HepG2 (cell line): ENCODE results near the gene MASTL. TPM values are rescaled to one million over a fixed set of nuclear protein-coding genes. Genes with fewer than 3 reads are reported as not detected.

Experiments
- ATAC-seq: fragments of 200-7000 bp; cut with Tn5 transposase; 3 replicates; pipeline ENCODE4 v1.9.1; 2020; ENCODE audit warnings: mild to moderate bottlenecking, moderate library complexity
- BruUV-seq: library from RNA; stranded (reverse); fragments of 400-500 nt; replicated peaks from 2 replicates; lab custom pipeline; 2021; lab: Mats Ljungman, UMichigan
- CTCF ChIA-PET: fragments of 300-600 bp; formaldehyde crosslinking; extraction: SDS; loops from one replicate; lab custom pipeline; 2021; ENCODE audit warnings: low total read pairs, inconsistent platforms, low intra/inter-chr PET ratio; lab: Yijun Ruan, JAX
- POLR2A ChIA-PET: fragments of 350-600 bp; sonication (Branson Sonifier 250); formaldehyde crosslinking; loops from one replicate; lab custom pipeline; 2020; ENCODE audit warnings: antibody characterized with exemption, inconsistent platforms; lab: Yijun Ruan, JAX
- DNase-seq: peaks from one replicate; pipeline ENCODE4 v3.0.0-alpha.2; 2015; ENCODE audit warnings: low spot score
- FAIRE-seq: peaks from 3 replicates; lab custom pipeline; 2011; peaks lifted over from hg19 to GRCh38; lab: Jason Lieb, UNC
- H2AFZ ChIP-seq: one replicate; pipeline ENCODE4 v1.6.1; 2011; ENCODE audit warnings: low read length, inconsistent platforms
- H3K27ac ChIP-seq: fragments of 300-600 bp; 3 replicates; pipeline ENCODE4 v1.8.0; 2011; ENCODE audit warnings: mixed run types, mild to moderate bottlenecking, mixed read lengths, low read length, inconsistent platforms; ENCODE audit not compliant: insufficient read depth; ENCODE audit errors: extremely low read length
- H3K27me3 ChIP-seq, 2 experiments: fragments of 200-600 bp in 1 of 2; 2 replicates in 1 of 2; 3 replicates in 1 of 2; pipeline versions ENCODE4 v1.6.0 to v1.8.0; 2011; ENCODE audit warnings: low read length in 2 of 2, mild to moderate bottlenecking in 2 of 2, moderate library complexity in 2 of 2, inconsistent platforms in 1 of 2; ENCODE audit not compliant: insufficient read depth in 2 of 2, control insufficient read depth in 1 of 2
- H3K36me3 ChIP-seq, 2 experiments: fragments of 200-600 bp in 1 of 2; replicated peaks in 1 of 2; 2 replicates in 1 of 2; 3 replicates in 1 of 2; pipeline versions ENCODE4 v1.5.1 to v1.8.0; 2011; ENCODE audit warnings: low read length in 2 of 2, inconsistent platforms in 1 of 2; ENCODE audit not compliant: insufficient read depth in 2 of 2, control insufficient read depth in 1 of 2
- H3K4me1 ChIP-seq: 2 replicates; pipeline ENCODE4 v1.5.1; 2012; ENCODE audit warnings: low read length, inconsistent platforms; ENCODE audit not compliant: insufficient read depth
- H3K4me2 ChIP-seq: 2 replicates; pipeline ENCODE4 v1.6.0; 2011; ENCODE audit warnings: low read depth, low read length, inconsistent platforms
- H3K4me3 ChIP-seq, 3 experiments: fragments of 200-600 bp in 1 of 3; sonication (generic), shearing (Covaris generic) in 1 of 3; replicated peaks in 1 of 3; 2 replicates each; pipeline ENCODE4 v1.5.1; 2011 to 2016; ENCODE audit warnings: low read length in 3 of 3, inconsistent platforms in 2 of 3, low read depth in 2 of 3, mild to moderate bottlenecking in 2 of 3, control low read depth in 1 of 3, mixed read lengths in 1 of 3; ENCODE audit not compliant: insufficient read depth in 1 of 3
- H3K79me2 ChIP-seq: one replicate; pipeline ENCODE4 v1.6.1; 2011; ENCODE audit warnings: low read length, inconsistent platforms; ENCODE audit not compliant: insufficient read depth
- H3K9ac ChIP-seq: 2 replicates; pipeline ENCODE4 v1.6.0; 2011; ENCODE audit warnings: mild to moderate bottlenecking, low read depth, low read length, inconsistent platforms; ENCODE audit not compliant: insufficient read depth
- H3K9me3 ChIP-seq: 2 replicates; pipeline ENCODE4 v1.5.1; 2012; ENCODE audit warnings: mild to moderate bottlenecking, low read length
- H4K20me1 ChIP-seq: 2 replicates; pipeline ENCODE4 v1.6.0; 2011; ENCODE audit warnings: inconsistent platforms, mild to moderate bottlenecking, low read length, moderate library complexity; ENCODE audit not compliant: insufficient read depth
- ARNTL ChIP-seq: sonication (generic); formaldehyde crosslinking; IDR thresholded peaks from 2 replicates; pipeline ENCODE4 v1.4.0; 2020; ENCODE audit warnings: mild to moderate bottlenecking, missing genetic modification reagents
- KLF6 ChIP-seq: IDR thresholded peaks from 2 replicates; pipeline ENCODE4 v1.8.0; 2016; ENCODE audit warnings: missing biosample characterization, missing genetic modification reagents
- KLF9 ChIP-seq: IDR thresholded peaks from 2 replicates; pipeline ENCODE4 v1.6.1; 2016; ENCODE audit warnings: low read depth
- MIER2 ChIP-seq: IDR thresholded peaks from 2 replicates; pipeline ENCODE4 v1.6.1; 2016; ENCODE audit warnings: missing biosample characterization, missing genetic modification reagents
- NBN ChIP-seq: fragments of 450-650 bp; conservative IDR thresholded peaks from 2 replicates; pipeline ENCODE4 v1.6.1; 2017
- ONECUT2 ChIP-seq: sonication (generic); formaldehyde crosslinking; IDR thresholded peaks from 2 replicates; pipeline ENCODE4 v1.4.0; 2020; ENCODE audit warnings: missing genetic modification reagents
- SIX1 ChIP-seq: sonication (generic); formaldehyde crosslinking; IDR thresholded peaks from 2 replicates; pipeline ENCODE4 v1.4.0; 2020; ENCODE audit warnings: missing genetic modification reagents, borderline replicate concordance
- SIX4 ChIP-seq: sonication (generic); formaldehyde crosslinking; IDR thresholded peaks from 2 replicates; pipeline ENCODE4 v1.4.0; 2020; ENCODE audit warnings: missing genetic modification reagents
- SRSF9 ChIP-seq: fragments of 200-400 bp; formaldehyde crosslinking; IDR thresholded peaks from 2 replicates; pipeline ENCODE4 v1.6.1; 2018; ENCODE audit warnings: borderline replicate concordance, mild to moderate bottlenecking, low read depth, low read length; ENCODE audit not compliant: insufficient read depth, poor library complexity, severe bottlenecking
- THAP8 ChIP-seq: sonication (generic); formaldehyde crosslinking; IDR thresholded peaks from 2 replicates; pipeline ENCODE4 v1.5.1; 2020; ENCODE audit warnings: missing genetic modification reagents, mild to moderate bottlenecking, borderline replicate concordance
- TRIM22 ChIP-seq: fragments of 450-650 bp; IDR thresholded peaks from 2 replicates; pipeline ENCODE4 v1.6.1; 2017
- UBTF ChIP-seq: sonication (generic); formaldehyde crosslinking; IDR thresholded peaks from 2 replicates; pipeline ENCODE4 v1.4.0; 2020; ENCODE audit warnings: mild to moderate bottlenecking, missing genetic modification reagents
- ZBTB20 ChIP-seq: sonication (generic); formaldehyde crosslinking; IDR thresholded peaks from 2 replicates; pipeline ENCODE4 v1.8.1; 2023; ENCODE audit warnings: missing genetic modification reagents, low read depth, mild to moderate bottlenecking, borderline replicate concordance
- ZMYM4 ChIP-seq: sonication (generic); formaldehyde crosslinking; IDR thresholded peaks from 2 replicates; pipeline ENCODE4 v1.8.1; 2023; ENCODE audit warnings: mild to moderate bottlenecking, missing genetic modification reagents
- ZNF562 ChIP-seq: sonication (generic); formaldehyde crosslinking; IDR thresholded peaks from 2 replicates; pipeline ENCODE4 v1.8.0; 2022; ENCODE audit warnings: missing genetic modification reagents, borderline replicate concordance
- ZSCAN21 ChIP-seq: sonication (generic); formaldehyde crosslinking; IDR thresholded peaks from 2 replicates; pipeline ENCODE4 v1.8.0; 2022; ENCODE audit warnings: mild to moderate bottlenecking, missing genetic modification reagents, moderate library complexity, borderline replicate concordance
- ZSCAN31 ChIP-seq: sonication (generic); formaldehyde crosslinking; IDR thresholded peaks from 2 replicates; pipeline ENCODE4 v1.5.0; 2020; ENCODE audit warnings: low read depth, mild to moderate bottlenecking, missing genetic modification reagents
- WGBS: methylation state at CpG from one replicate; pipeline ENCODE4 v1.1.6; 2017; ENCODE audit warnings: low lambda C conversion rate; 5-methylcytosine and 5-hydroxymethylcytosine counted together
- in situ Hi-C: cut with HindIII; loops from 2 replicates; pipeline ENCODE4 v1.10.0; 2017; ENCODE audit warnings: low pct_unique_long_range_greater_than_20kb; ENCODE audit not compliant: extremely low pct_ligation_motif_present
- intact Hi-C: fragments of 100-400 bp; cut with micrococcal nuclease; formaldehyde crosslinking; loops from one replicate; pipeline ENCODE4 v1.10.0; 2022; ENCODE audit not compliant: unreplicated experiment
- polyA plus RNA-seq, 8 experiments: library from polyadenylated mRNA; depleted of rRNA in 3 of 8; stranded (reverse) in 7 of 8; unstranded in 1 of 8; fragments of >200 nt; fragmentation: Illumina TruSeq in 4 of 8; extraction: Trizol in 4 of 8; gene quantifications; 2 replicates each; pipeline versions ENCODE4 v1.2.1 to v1.2.3, GENCODE V29; 2011 to 2016; ENCODE audit warnings: low read depth in 4 of 8, missing spikeins in 1 of 8, mixed read lengths in 1 of 8; ENCODE audit not compliant: insufficient read depth in 1 of 8
- total RNA-seq, 5 experiments: library from RNA; depleted of rRNA; stranded (reverse); fragments of >200 nt; fragmentation: Illumina TruSeq; extraction: Trizol; gene quantifications; 2 replicates each; pipeline ENCODE4 v1.2.3, GENCODE V29; 2016; ENCODE audit warnings: low read depth in 1 of 5

The MASTL gene
- total and polyA plus RNA-seq, 2 of the 13 experiments (the other 11 are each of a cell fraction or from before 2014, with no cell fraction given) = 6.0 to 18.0 TPM

DNA sequence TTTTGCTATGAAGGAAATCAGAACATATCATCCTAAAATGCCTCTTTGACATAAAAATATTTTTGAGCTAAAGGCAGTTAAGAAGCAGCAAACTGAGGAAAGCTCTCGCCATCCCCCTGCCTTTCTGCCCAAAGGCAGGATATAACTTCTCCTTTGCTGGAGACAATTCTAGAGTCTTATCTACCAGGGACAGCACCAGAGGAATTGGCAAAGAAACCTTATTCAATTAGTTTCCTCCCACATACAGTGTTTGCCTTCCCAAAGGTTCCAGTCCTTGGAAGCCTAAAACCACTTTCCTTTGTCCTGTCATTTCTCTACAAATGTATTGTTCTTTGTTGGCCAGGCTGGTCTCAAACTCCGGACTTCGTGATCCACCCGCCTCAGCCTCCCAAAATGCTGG lies 33.7 kb downstream of the MASTL start:
- Histone ChIP-seq H3K9me3 (no peaks in the 10 kb centered on the region), H3K27ac (no peak overlapping the region), H3K4me2 (no peak overlapping the region), H3K79me2 (no peaks in the 10 kb centered on the region), H3K27me3 (no peaks in the 10 kb centered on the region), H2AFZ (no peak overlapping the region), H3K9ac (no peak overlapping the region), H3K4me3 (no peak overlapping the region), H4K20me1 (no peaks in the 10 kb centered on the region), H3K36me3 (peaks cover 0 to 9% of the 10 kb centered on the region in 2 experiments; a peak in 2 of 5 replicates), H3K4me1 (no peaks in the 10 kb centered on the region)
- CTCF ChIA-PET = no interaction called here
- ATAC-seq (no peak; the same call in 2 of the 3 replicates), DNase-seq (no peak), FAIRE-seq (no peak)
- intact Hi-C loops = no loop called here
- BruUV-seq = no TSS peak
- in situ Hi-C loops = no loop called here
- WGBS = 93% methylated on average over 4 of the region's 4 CpGs
- POLR2A ChIA-PET = no interaction called here
- TF ChIP-seq ZBTB20 (CRISPR knock-in tag) = no peak
- TF ChIP-seq KLF6 (CRISPR knock-in tag) = no peak
- no peak for TF ChIP-seq ZSCAN21 (CRISPR knock-in tag)
- no peak for TF ChIP-seq MIER2 (CRISPR knock-in tag)
- no peak for TF ChIP-seq ZMYM4 (CRISPR knock-in tag)
- no peak for TF ChIP-seq SRSF9
- no peak for TF ChIP-seq ZSCAN31 (CRISPR knock-in tag)
- no peak for TF ChIP-seq ONECUT2

DNA sequence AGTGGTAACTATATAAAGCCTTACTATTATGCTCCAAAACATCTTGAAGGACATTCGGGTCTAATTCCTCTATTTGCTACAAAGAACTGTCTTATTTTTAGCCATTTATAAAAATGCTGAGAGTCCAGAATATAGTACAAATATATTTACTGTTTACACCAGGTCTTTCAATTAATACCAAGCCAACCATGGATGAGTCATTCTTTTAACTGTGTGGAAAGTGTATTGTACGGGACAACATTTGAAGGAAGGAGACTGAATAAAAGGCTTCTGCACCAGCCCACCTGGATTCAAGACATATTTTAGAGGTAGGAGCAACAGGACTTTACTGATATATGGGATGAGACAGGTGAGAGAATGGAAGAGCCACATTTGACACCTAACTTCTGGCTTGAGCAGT lies 35.4 kb downstream of the MASTL start:
- Histone ChIP-seq H3K27me3 (no peaks in the 10 kb centered on the region), H3K36me3 (0 out of 5 replicates have a peak, but pooled peaks cover 0 to 3% of the 10 kb centered on the region in 2 experiments), H3K9me3 (no peaks in the 10 kb centered on the region), H3K79me2 (no peaks in the 10 kb centered on the region), H4K20me1 (no peaks in the 10 kb centered on the region), H3K4me2 (no peak overlapping the region), H3K27ac (no peak overlapping the region), H3K4me1 (no peaks in the 10 kb centered on the region), H2AFZ (no peak overlapping the region), H3K4me3 (no peak overlapping the region), H3K9ac (no peak overlapping the region)
- FAIRE-seq (no peak), ATAC-seq (no peak), DNase-seq (no peak)
- 94% methylated on average over 2 of the region's 2 CpGs for WGBS
- in situ Hi-C loops = no loop called here
- CTCF ChIA-PET = no interaction called here
- POLR2A ChIA-PET = no interaction called here
- intact Hi-C loops = no loop called here
- no TSS peak for BruUV-seq
- no peak for TF ChIP-seq THAP8 (CRISPR knock-in tag)
- no peak for TF ChIP-seq SIX1 (CRISPR knock-in tag)
- TF ChIP-seq ARNTL = no peak
- TF ChIP-seq SIX4 (CRISPR knock-in tag) = no peak
- TF ChIP-seq UBTF = no peak
- no peak for TF ChIP-seq KLF9 (CRISPR knock-in tag)
- TF ChIP-seq ZNF562 (CRISPR knock-in tag) = no peak
- no peak for TF ChIP-seq TRIM22
- TF ChIP-seq NBN = no peak
